IPS-18a (cell line): ENCODE results near the gene FICD.

ENCODE experiments used
- H3K27ac ChIP-seq: one replicate; pipeline ENCODE4 v1.5.1; 2013; ENCODE audit warnings: low read length
- H3K27me3 ChIP-seq: one replicate; pipeline ENCODE4 v1.6.1; 2013; ENCODE audit warnings: mild to moderate bottlenecking, low read length; ENCODE audit not compliant: control insufficient read depth, insufficient read depth
- H3K36me3 ChIP-seq: one replicate; pipeline ENCODE4 v1.6.1; 2013; ENCODE audit warnings: low read depth, low read length; ENCODE audit not compliant: control insufficient read depth
- H3K4me1 ChIP-seq: one replicate; pipeline ENCODE4 v1.6.1; 2013; ENCODE audit warnings: low read depth, low read length; ENCODE audit not compliant: control insufficient read depth
- H3K4me3 ChIP-seq: one replicate; pipeline ENCODE4 v1.5.1; 2013; ENCODE audit warnings: low read length
- H3K9ac ChIP-seq: one replicate; pipeline ENCODE4 v1.6.1; 2013; ENCODE audit warnings: mild to moderate bottlenecking, low read length, moderate library complexity
- H3K9me3 ChIP-seq: one replicate; pipeline ENCODE4 v1.6.1; 2013; ENCODE audit warnings: low read depth, low read length; ENCODE audit not compliant: control insufficient read depth

FICD gene

GRCh38 chr12:108507971-108508642, 7.0 kb upstream of the FICD start:
- H3K36me3 ChIP-seq, result no peaks in the 10 kb centered on the region
- peaks cover 3% of the 10 kb centered on the region for H3K4me1 ChIP-seq
- H3K9me3 ChIP-seq, result no peaks in the 10 kb centered on the region
- H3K9ac ChIP-seq, result no peak overlapping the region
- H3K27me3 ChIP-seq, result no peaks in the 10 kb centered on the region
- no peak overlapping the region for H3K4me3 ChIP-seq
- no peak overlapping the region for H3K27ac ChIP-seq

GRCh38 chr12:108509806-108510205, 5.3 kb upstream of the FICD start:
- no peak overlapping the region for H3K4me3 ChIP-seq
- H3K9ac ChIP-seq, result no peak overlapping the region
- H3K27ac ChIP-seq, result no peak overlapping the region
- H3K4me1 ChIP-seq, result peaks cover 3% of the 10 kb centered on the region
- no peaks in the 10 kb centered on the region for H3K9me3 ChIP-seq
- no peaks in the 10 kb centered on the region for H3K27me3 ChIP-seq
- no peaks in the 10 kb centered on the region for H3K36me3 ChIP-seq

GRCh38 chr12:108510836-108511235, 4.2 kb upstream of the FICD start:
- Histone ChIP-seq H3K9ac (no peak overlapping the region), H3K36me3 (no peaks in the 10 kb centered on the region), H3K4me1 (peaks cover 3% of the 10 kb centered on the region), H3K27ac (no peak overlapping the region), H3K9me3 (no peaks in the 10 kb centered on the region), H3K27me3 (no peaks in the 10 kb centered on the region), H3K4me3 (no peak overlapping the region)

GRCh38 chr12:108511633-108512540, 3.2 kb upstream of the FICD start:
- Histone ChIP-seq H3K36me3 (no peaks in the 10 kb centered on the region), H3K4me1 (peaks cover 3% of the 10 kb centered on the region), H3K4me3 (peak overlapping the region; percentile 37), H3K9ac (no peak overlapping the region), H3K27ac (no peak overlapping the region), H3K27me3 (no peaks in the 10 kb centered on the region), H3K9me3 (no peaks in the 10 kb centered on the region)

GRCh38 chr12:108514468-108514972, 557 bp upstream of the FICD start:
- Histone ChIP-seq H3K4me1 (peaks cover 3% of the 10 kb centered on the region), H3K27ac (no peak overlapping the region), H3K27me3 (no peaks in the 10 kb centered on the region), H3K4me3 (peak overlapping the region; percentile 77), H3K9ac (peak overlapping the region; percentile 6), H3K36me3 (peaks cover 11% of the 10 kb centered on the region), H3K9me3 (no peaks in the 10 kb centered on the region)

- no peak overlapping the region for H3K27ac ChIP-seq
- peaks cover 3% of the 10 kb centered on the region for H3K4me1 ChIP-seq
- H3K27me3 ChIP-seq, result no peaks in the 10 kb centered on the region
- H3K9me3 ChIP-seq, result no peaks in the 10 kb centered on the region
- H3K9ac ChIP-seq, result peak overlapping the region; percentile 56
- peaks cover 25% of the 10 kb centered on the region for H3K36me3 ChIP-seq
- H3K4me3 ChIP-seq, result peak overlapping the region; percentile 77
Measured at GRCh38 chr12:108515916-108516315, 839 bp downstream of the FICD start.

- no peak overlapping the region for H3K4me3 ChIP-seq
- H3K9ac ChIP-seq, result no peak overlapping the region
- H3K36me3 ChIP-seq, result peaks cover 32% of the 10 kb centered on the region
- no peaks in the 10 kb centered on the region for H3K27me3 ChIP-seq
- no peak overlapping the region for H3K27ac ChIP-seq
- peaks cover 2% of the 10 kb centered on the region for H3K4me1 ChIP-seq
- no peaks in the 10 kb centered on the region for H3K9me3 ChIP-seq
Measured at GRCh38 chr12:108516511-108517275, 1.6 kb downstream of the FICD start.

- Histone ChIP-seq H3K9ac (no peak overlapping the region), H3K4me1 (no peaks in the 10 kb centered on the region), H3K27ac (no peak overlapping the region), H3K36me3 (peaks cover 40% of the 10 kb centered on the region), H3K9me3 (no peaks in the 10 kb centered on the region), H3K27me3 (no peaks in the 10 kb centered on the region), H3K4me3 (no peak overlapping the region)
Measured at GRCh38 chr12:108517288-108518100, 2.4 kb downstream of the FICD start.

GRCh38 chr12:108518101-108518715, 3.1 kb downstream of the FICD start:
- H3K27me3 ChIP-seq, result no peaks in the 10 kb centered on the region
- no peak overlapping the region for H3K4me3 ChIP-seq
- no peak overlapping the region for H3K9ac ChIP-seq
- no peaks in the 10 kb centered on the region for H3K4me1 ChIP-seq
- H3K9me3 ChIP-seq, result no peaks in the 10 kb centered on the region
- H3K36me3 ChIP-seq, result peaks cover 47% of the 10 kb centered on the region
- no peak overlapping the region for H3K27ac ChIP-seq

- H3K9ac ChIP-seq, result no peak overlapping the region
- H3K27ac ChIP-seq, result no peak overlapping the region
- no peaks in the 10 kb centered on the region for H3K9me3 ChIP-seq
- no peaks in the 10 kb centered on the region for H3K4me1 ChIP-seq
- H3K36me3 ChIP-seq, result peaks cover 54% of the 10 kb centered on the region
- no peaks in the 10 kb centered on the region for H3K27me3 ChIP-seq
- no peak overlapping the region for H3K4me3 ChIP-seq
Measured at GRCh38 chr12:108518716-108519496, 3.8 kb downstream of the FICD start.
